Smooth muscle cell (in vitro differentiated cells): ENCODE measurements around the gene MSMO1. TPM values are rescaled to one million over a fixed set of nuclear protein-coding genes. Genes with fewer than 3 reads are reported as not detected.

ENCODE experiments used
- DNase-seq: peaks from one replicate; lab custom pipeline; 2025; ENCODE audit not compliant: unreplicated experiment; lab: John Stamatoyannopoulos, UW
- H2AFZ ChIP-seq: fragments of 200-600 bp; sonication (generic); 2 replicates; pipeline ENCODE4 v1.6.0; 2016; ENCODE audit warnings: antibody characterized with exemption, low read depth, mild to moderate bottlenecking
- H3F3A ChIP-seq: fragments of 200-600 bp; sonication (generic); 2 replicates; pipeline ENCODE4 v1.6.0; 2017; ENCODE audit warnings: antibody characterized with exemption, low read depth
- H3K27ac ChIP-seq: fragments of 200-600 bp; sonication (generic); 2 replicates; pipeline ENCODE4 v1.5.1; 2016; ENCODE audit warnings: low read depth, mild to moderate bottlenecking
- H3K27me3 ChIP-seq: fragments of 200-600 bp; sonication (generic); 2 replicates; pipeline ENCODE4 v1.6.1; 2016; ENCODE audit warnings: low read depth, mild to moderate bottlenecking
- H3K36me3 ChIP-seq: fragments of 200-600 bp; sonication (generic); 2 replicates; pipeline ENCODE4 v1.5.1; 2016; ENCODE audit warnings: low read depth
- H3K4me1 ChIP-seq: fragments of 200-600 bp; sonication (generic); 2 replicates; pipeline ENCODE4 v1.5.1; 2016; ENCODE audit warnings: low read depth
- H3K4me2 ChIP-seq: fragments of 200-600 bp; sonication (generic); 2 replicates; pipeline ENCODE4 v1.6.0; 2016; ENCODE audit warnings: mild to moderate bottlenecking
- H3K4me3 ChIP-seq: fragments of 200-600 bp; sonication (generic); 2 replicates; pipeline ENCODE4 v1.5.1; 2016; ENCODE audit warnings: mild to moderate bottlenecking
- H3K79me2 ChIP-seq: fragments of 200-600 bp; sonication (generic); 2 replicates; pipeline ENCODE4 v1.6.0; 2016; ENCODE audit warnings: low read depth, mild to moderate bottlenecking
- H3K9ac ChIP-seq: fragments of 200-600 bp; sonication (generic); 2 replicates; pipeline ENCODE4 v1.6.0; 2016; ENCODE audit warnings: low read depth
- H3K9me3 ChIP-seq: fragments of 200-600 bp; sonication (generic); replicated peaks from 2 replicates; pipeline ENCODE4 v1.5.1; 2016; ENCODE audit warnings: low read depth
- H4K20me1 ChIP-seq: fragments of 200-600 bp; sonication (generic); 2 replicates; pipeline ENCODE4 v1.6.0; 2016; ENCODE audit warnings: low read depth
- WGBS: methylation state at CpG from one replicate; pipeline ENCODE4 v1.1.7; 2016; ENCODE audit warnings: low lambda C conversion rate; 5-methylcytosine and 5-hydroxymethylcytosine counted together
- polyA plus RNA-seq: library from polyadenylated mRNA; unstranded; fragments of >200 nt; fragmentation: Nextera tagmentation; extraction: Ambion mirVana; gene quantifications from 2 replicates; pipeline ENCODE4 v1.2.1, GENCODE V29; 2016
- total RNA-seq: library from RNA; depleted of rRNA; stranded (reverse); fragments of >200 nt; gene quantifications from 2 replicates; pipeline ENCODE4 v1.2.3, GENCODE V29; 2014
- TF ChIP-seq, protein P1 (sequence below): fragments of 200-600 bp; sonication (generic); IDR thresholded peaks from 2 replicates; pipeline ENCODE4 v1.5.1; 2017; ENCODE audit warnings: borderline replicate concordance, mild to moderate bottlenecking, antibody characterized with exemption; ENCODE audit not compliant: insufficient read depth, poor library complexity, severe bottlenecking

Gene MSMO1
- total and polyA plus RNA-seq, 2 experiments from 2014 or later: 214 to 218 TPM

DNA sequence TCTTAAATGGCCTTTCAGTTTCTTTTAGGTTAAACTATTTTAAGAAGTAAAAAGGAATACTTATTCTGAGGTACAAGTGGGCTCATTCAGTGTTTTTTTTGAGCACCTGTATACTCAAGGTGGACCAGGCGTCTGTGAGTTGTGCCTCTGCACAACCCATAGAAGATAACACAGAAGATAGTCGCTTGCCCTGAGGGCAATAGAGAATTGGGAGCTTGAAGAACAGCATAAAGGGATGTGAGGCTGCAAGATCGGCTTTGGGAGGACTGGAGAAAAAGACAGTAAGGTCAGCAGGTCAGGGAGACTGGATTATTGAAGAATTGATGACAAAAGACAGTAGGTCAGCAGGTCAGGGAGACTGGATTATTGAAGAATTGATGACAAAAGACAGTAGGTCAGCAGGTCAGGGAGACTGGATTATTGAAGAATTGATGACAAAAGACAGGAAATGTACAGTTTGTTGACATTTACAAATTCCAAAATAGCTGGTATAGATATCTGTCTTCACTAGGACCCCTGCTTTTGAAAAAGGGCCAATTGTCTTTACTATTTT, 54.4 kb downstream of the MSMO1 start:
- TF ChIP-seq, protein P1, sequence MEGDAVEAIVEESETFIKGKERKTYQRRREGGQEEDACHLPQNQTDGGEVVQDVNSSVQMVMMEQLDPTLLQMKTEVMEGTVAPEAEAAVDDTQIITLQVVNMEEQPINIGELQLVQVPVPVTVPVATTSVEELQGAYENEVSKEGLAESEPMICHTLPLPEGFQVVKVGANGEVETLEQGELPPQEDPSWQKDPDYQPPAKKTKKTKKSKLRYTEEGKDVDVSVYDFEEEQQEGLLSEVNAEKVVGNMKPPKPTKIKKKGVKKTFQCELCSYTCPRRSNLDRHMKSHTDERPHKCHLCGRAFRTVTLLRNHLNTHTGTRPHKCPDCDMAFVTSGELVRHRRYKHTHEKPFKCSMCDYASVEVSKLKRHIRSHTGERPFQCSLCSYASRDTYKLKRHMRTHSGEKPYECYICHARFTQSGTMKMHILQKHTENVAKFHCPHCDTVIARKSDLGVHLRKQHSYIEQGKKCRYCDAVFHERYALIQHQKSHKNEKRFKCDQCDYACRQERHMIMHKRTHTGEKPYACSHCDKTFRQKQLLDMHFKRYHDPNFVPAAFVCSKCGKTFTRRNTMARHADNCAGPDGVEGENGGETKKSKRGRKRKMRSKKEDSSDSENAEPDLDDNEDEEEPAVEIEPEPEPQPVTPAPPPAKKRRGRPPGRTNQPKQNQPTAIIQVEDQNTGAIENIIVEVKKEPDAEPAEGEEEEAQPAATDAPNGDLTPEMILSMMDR: no peak
- no peak overlapping the region for H3K4me3 ChIP-seq
- WGBS: 60% methylated on average over 3 of the region's 3 CpGs
- no peaks in the 10 kb centered on the region for H3K36me3 ChIP-seq
- no peak overlapping the region for H3K4me2 ChIP-seq
- DNase-seq: no peak
- no peak overlapping the region for H2AFZ ChIP-seq
- peaks cover 11% of the 10 kb centered on the region for H3K27me3 ChIP-seq
- H3F3A ChIP-seq: no peaks in the 10 kb centered on the region
- H3K9me3 ChIP-seq: no peaks in the 10 kb centered on the region
- H4K20me1 ChIP-seq: no peaks in the 10 kb centered on the region
- H3K4me1 ChIP-seq: peaks cover 41% of the 10 kb centered on the region
- H3K9ac ChIP-seq: no peak overlapping the region
- H3K27ac ChIP-seq: no peak overlapping the region
- H3K79me2 ChIP-seq: no peaks in the 10 kb centered on the region

DNA sequence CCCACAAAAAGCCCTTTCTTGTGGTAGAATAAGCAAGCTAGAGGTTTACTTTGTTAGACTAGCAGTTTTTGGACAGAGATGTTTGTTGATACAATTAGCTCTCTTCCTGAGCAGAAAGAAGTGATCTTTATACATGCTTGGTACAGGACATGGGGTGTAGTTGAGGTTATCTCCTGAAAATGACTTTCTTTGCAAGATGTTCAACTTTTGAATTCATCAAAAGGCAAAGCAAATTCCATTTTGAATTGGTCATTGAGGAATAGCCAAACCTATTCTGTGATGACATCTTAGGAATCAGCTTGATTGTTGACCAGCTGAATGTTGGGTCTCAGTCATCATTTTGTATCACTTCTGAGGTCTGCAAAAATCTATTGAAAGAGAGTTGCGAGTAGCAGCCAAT, 55.2 kb downstream of the MSMO1 start:
- H3F3A ChIP-seq: no peaks in the 10 kb centered on the region
- WGBS: 92% methylated on average over 1 of the region's 1 CpG
- no peak overlapping the region for H3K4me2 ChIP-seq
- no peaks in the 10 kb centered on the region for H3K36me3 ChIP-seq
- H3K27ac ChIP-seq: no peak overlapping the region
- peaks cover 7% of the 10 kb centered on the region for H3K27me3 ChIP-seq
- no peak overlapping the region for H3K4me3 ChIP-seq
- H3K79me2 ChIP-seq: no peaks in the 10 kb centered on the region
- H3K4me1 ChIP-seq: peaks cover 41% of the 10 kb centered on the region
- H4K20me1 ChIP-seq: no peaks in the 10 kb centered on the region
- TF ChIP-seq, protein P1: no peak
- no peaks in the 10 kb centered on the region for H3K9me3 ChIP-seq
- H2AFZ ChIP-seq: no peak overlapping the region
- no peak overlapping the region for H3K9ac ChIP-seq
- DNase-seq: no peak

DNA sequence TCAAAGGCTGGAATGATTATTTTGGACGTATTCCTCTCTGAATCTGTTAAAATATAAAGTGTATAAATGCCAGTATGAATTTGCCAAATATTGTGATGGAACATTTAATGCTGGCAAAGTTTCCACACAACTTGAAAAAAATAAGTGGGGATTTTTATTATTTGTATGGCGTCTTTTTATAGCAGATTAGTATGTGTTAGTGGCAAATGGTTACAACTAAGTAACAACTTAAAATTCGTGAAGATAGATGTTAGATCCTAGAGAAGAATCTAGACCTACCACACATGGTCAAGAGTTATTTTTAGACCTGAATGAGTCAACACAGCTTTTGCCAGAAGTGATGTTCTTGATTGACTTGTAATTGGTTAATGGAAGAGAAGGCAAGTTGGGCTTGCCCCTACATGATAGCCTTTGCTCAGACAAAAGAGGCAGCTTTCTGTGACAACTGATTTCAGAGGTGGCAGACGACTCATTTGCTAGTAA, 56.2 kb downstream of the MSMO1 start:
- Histone ChIP-seq H3K9me3 (no peaks in the 10 kb centered on the region), H3K4me1 (peaks cover 37% of the 10 kb centered on the region), H3K27me3 (peaks cover 6% of the 10 kb centered on the region), H3K4me2 (no peak overlapping the region), H3K79me2 (no peaks in the 10 kb centered on the region), H3K9ac (no peak overlapping the region), H2AFZ (no peak overlapping the region), H3K27ac (peak overlapping the region; percentile 20), H3K36me3 (no peaks in the 10 kb centered on the region), H3K4me3 (no peak overlapping the region), H3F3A (no peaks in the 10 kb centered on the region), H4K20me1 (no peaks in the 10 kb centered on the region)
- 59% methylated on average over 4 of the region's 4 CpGs for WGBS
- TF ChIP-seq, protein P1: no peak
- no peak for DNase-seq

DNA sequence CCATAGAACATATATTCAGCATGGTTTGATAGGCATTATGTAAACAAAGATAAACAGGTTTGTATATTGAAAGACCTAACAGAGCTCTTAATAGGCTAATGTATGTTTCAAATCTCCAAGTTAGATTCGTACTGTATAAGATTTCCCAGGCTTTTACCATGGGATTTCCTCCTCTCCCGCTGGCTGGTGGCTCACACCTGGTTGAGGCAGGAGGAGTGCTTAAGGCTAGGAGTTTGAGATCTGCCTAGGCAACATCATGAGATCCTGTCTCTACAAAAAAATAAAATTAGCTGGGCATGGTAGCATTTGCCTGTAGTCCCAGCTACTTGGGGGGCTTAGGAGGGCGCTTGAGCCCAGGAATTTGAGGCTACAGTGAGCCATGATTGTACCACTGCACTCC, 56.7 kb downstream of the MSMO1 start:
- peak overlapping the region; percentile 17 for H3K4me2 ChIP-seq
- no peak overlapping the region for H3K4me3 ChIP-seq
- peak overlapping the region; percentile 20 for H3K27ac ChIP-seq
- H3K9ac ChIP-seq: no peak overlapping the region
- peaks cover 6% of the 10 kb centered on the region for H3K27me3 ChIP-seq
- TF ChIP-seq, protein P1: no peak
- no peak overlapping the region for H2AFZ ChIP-seq
- H3K4me1 ChIP-seq: peaks cover 37% of the 10 kb centered on the region
- H3F3A ChIP-seq: no peaks in the 10 kb centered on the region
- WGBS: 87% methylated on average over 3 of the region's 3 CpGs
- no peaks in the 10 kb centered on the region for H3K36me3 ChIP-seq
- no peaks in the 10 kb centered on the region for H3K9me3 ChIP-seq
- no peak for DNase-seq
- no peaks in the 10 kb centered on the region for H3K79me2 ChIP-seq
- H4K20me1 ChIP-seq: no peaks in the 10 kb centered on the region
